Stimulated activated CD8-positive, alpha-beta memory T cell treated with anti-CD3 and anti-CD28 coated beads, Interleukin-7, amount 100 ng/mL, for 48 hours (primary cell): ENCODE results near the gene PSTPIP1.

Experiments
- DNase-seq, 2 donors: peaks; one replicate each; pipeline ENCODE4 v3.0.0-alpha.2; 2020; ENCODE audit warnings: low read depth in 1 of 2; ENCODE audit errors: extremely low read depth in 1 of 2

Gene PSTPIP1

DNA sequence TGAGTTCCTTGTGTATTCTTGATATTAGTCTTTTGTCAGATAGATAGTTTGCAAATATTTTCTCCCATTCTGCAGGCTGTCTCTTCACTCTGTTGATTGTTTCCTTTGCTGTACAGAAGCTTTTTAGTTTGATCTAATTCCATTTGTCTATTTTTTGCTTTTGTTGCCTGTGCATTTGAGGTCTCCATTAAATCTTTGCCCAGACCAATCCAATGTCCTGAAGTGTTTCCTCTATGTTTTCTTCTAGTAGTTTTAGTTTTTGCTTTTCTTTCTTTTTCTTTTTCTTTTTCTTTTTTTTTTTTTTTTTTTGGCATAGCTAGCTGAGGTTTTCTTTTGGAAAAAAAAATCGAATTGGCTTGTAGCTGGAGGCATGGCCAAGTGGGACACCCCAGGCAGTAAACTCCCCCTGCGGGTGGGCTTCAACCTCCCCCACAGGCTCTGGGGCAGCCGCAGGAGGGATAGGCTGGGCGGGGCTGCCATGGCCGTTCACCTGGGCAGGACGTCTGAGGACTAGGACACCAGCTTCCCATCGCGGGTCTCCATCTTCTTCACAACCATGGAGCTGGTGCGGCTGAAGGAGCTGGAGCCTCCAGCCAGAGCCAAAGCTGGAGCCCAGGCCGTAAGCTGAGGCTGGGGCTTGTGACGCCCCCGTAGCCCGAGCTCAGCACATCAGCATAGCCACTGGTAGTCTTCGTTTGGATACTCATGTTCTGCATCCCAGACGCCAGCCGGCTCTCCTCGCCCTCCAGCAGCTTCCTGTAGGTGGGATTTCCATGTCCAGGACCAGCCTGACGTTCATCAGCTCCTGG, 16.2 kb upstream of the PSTPIP1 start:
- DNase-seq = no peak

DNA sequence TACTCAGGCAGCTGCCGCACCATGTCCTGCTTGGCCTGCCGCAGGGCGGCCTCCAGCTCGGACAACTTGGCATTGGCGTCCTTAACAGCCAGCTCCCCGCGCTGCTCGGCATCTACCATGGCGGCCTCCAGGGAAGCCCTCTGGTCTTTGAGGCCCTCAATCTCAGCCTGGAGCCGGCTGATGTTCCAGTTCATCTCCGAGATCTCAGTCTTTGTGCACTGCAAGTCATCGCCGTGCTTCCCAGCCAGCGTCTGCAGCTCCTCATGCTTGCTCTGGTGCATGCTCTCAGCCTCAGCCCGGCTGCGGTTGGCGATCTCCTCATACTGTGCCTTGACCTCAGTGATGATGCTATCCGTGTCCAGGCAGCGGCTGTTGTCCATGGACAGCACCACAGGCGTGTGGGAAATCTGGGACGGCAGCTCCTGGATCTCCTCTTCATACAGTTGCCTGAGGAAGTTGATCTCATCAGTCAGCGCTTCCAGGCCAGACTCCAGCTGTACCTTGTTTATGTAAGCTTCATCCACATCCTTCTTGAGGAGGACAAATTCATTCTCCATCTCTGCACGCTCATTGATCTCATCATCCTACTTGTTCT, 15.5 kb upstream of the PSTPIP1 start:
- DNase-seq = no peak

DNA sequence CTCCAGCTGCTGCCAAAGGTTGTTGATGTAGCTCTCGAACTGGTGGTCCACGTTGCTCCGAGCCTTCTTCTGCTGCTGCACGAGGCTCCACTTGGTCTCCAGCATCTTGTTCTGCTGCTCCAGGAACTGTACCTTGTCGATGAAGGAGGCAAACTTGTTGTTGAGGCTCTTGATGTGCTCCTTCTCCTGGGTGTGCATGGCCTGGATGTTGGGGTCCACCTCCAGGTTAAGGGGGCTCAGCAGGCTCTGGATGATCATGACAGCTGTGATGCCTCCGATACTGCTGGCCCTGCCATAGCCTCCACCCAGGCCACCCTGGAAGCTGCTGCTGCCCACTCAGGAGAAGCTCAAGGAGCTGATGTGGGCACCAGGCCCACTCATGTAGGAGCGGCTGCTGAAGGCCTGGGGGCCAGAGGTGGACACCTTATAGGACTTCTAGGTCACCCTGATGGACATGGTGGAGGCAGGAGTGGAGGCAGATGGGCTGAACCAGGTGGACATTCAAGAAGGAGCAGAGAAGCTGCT, 14.9 kb upstream of the PSTPIP1 start:
- DNase-seq = no peak

DNA sequence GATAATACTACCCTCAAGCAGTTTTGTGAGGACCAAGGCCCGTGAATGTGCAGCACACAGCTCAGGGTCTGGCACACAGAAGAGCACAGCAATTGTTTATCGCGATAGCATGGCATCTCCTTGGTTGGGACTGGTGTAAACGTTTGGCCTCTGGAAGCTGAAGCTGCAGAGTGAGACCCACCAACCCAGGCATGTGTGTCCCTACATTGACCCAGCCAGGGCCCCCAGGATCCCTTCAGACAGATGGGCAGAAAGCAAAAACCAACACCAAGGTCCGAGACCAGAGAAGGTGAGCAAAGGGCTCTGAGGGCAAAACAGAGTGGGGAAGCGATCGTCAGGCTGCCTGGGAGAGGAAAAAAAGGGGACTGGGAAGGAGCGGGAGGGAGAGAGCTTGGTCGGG, 12.6 kb upstream of the PSTPIP1 start:
- no peak for DNase-seq

DNA sequence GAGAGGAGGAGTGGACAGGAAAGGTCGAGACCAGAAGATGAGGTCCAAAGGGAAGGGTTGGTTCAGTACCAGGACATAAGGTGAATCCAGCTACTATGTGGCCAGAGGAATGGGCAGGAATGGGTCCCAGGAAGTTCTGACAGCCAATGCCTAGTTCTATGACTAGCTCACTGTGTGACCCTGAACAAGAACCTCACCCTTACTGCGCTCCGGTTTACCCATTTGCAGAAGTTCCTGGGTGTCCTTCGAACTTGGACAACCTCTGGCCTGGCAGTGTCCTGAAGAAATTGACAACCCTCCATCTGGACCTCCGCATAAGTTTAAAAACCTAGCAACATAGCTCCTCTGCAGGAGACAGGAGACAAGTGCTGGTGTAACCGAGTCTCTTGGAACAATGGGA, 12.2 kb upstream of the PSTPIP1 start:
- DNase-seq = no peak

DNA sequence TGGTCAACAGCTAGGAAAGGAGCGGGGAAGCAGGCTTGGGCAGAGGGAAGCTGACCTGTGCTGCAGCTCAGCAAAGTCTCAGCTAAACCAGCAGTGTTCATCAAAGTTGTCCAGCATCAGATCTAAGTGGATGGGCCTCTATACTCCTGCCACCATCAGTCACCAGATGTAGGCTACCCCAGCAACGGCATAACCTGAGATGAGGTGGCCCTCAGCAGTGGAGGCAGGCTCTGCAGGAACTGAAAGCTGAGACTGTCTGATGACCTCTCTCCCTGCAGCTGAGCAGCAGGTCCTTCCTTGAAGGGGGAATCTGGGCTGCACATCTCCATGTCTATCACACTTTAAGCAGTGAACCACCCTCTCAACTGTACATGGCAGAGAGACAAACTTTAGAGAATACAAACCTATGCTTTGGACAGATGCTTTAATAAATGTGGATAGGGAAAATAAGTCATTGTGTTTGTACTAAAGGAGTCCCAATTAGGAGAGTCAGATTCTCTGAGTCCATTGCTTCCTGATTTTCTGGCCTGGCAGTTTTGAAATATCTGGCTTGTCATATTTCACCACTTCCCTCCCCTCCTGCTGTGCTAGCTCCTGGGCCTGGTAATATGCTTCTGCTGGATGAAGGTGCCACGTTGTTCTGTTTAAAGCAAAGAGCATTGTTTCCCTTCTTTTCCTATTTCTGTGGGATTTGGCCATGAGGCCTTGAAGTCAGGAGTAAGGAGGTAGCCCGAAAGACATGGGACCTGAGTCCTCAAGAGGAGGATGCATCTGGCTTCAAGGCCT, 11.1 kb upstream of the PSTPIP1 start:
- DNase-seq = no peak

DNA sequence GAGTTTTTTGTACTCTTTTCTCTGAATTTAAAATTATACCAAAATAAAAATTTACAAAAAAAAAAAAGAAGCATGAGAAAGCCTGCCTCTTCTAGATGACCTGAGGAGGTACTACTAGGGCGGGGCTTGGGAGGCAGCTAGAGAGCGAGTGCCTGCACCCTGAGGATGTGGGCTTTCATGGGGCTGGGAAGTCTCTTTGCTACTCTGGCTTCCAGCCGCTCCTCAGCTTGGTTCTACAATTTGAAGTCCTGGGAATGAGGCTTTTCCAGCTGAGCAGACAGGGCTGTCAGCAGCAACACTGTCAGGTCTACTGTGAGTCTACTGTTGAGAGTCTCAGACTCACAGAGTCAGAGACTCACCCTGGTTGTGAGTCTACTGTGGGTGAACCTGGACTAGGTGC, 8.2 kb upstream of the PSTPIP1 start:
- DNase-seq = no peak

DNA sequence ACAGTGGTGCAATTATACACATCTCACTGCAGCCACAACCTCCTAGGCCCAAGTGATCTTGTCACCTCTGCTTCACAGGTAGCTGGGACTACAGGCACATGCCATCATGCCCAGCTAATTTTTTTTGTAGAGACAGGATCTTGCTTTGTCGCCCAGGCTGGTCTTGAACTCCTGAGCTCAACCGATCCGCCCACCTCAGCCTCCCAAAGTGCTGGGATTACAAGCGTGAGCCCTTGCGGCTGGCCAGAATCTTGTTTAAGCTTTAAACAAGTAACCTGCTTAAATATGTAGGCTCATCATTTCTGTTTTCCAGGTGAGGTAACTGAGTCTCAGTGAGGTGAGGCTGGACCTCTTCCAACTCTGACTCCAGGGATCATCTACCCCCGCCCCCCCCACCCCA, 7.7 kb upstream of the PSTPIP1 start:
- no peak for DNase-seq

DNA sequence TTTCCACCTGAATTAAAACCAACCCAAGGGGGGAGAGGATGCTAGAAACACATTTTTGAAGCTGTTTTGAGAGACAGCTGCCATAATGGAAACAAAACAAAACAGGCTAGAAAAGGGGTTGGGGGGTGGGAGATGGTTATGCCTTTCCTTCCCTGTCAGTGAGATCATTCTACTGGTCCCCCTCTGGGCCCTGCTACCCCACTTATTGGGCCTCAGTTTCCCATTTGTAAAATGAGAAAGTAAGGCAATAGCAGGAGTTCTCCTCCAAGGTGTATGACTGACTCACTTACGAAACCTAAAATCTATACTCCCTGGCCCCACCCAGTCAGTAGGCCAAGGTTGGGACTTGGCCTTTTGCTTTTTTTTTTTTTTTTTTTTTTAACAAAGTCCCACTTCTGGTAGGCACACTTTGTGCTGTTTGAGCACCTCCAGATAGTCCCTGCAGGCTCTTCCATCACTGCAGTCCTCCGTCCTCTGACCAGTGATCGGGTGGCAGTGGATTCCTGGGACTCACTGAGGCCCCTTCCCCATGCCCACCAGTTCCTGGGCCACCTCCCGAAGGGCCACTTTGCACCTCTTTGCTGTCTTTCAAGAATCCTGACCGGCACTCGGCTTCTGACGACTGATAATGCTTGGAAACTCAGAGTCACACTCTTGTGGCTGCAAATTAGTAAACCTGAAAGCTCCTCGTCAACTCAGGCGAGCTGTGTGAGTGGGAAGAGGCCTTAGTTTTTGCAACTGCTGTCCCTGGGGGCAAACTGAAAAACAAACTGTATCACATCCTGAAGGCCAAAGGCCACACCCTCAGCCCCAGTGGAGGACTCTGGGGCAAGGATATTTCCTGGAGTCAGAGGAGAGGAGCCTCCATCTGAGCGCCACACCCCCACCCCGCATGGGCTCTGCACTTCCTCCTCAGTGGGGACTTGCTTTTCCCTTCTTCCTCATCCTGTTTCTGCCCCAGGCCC, 6.7 kb upstream of the PSTPIP1 start:
- DNase-seq = peak in 1 of 2 donors; percentile 85

DNA sequence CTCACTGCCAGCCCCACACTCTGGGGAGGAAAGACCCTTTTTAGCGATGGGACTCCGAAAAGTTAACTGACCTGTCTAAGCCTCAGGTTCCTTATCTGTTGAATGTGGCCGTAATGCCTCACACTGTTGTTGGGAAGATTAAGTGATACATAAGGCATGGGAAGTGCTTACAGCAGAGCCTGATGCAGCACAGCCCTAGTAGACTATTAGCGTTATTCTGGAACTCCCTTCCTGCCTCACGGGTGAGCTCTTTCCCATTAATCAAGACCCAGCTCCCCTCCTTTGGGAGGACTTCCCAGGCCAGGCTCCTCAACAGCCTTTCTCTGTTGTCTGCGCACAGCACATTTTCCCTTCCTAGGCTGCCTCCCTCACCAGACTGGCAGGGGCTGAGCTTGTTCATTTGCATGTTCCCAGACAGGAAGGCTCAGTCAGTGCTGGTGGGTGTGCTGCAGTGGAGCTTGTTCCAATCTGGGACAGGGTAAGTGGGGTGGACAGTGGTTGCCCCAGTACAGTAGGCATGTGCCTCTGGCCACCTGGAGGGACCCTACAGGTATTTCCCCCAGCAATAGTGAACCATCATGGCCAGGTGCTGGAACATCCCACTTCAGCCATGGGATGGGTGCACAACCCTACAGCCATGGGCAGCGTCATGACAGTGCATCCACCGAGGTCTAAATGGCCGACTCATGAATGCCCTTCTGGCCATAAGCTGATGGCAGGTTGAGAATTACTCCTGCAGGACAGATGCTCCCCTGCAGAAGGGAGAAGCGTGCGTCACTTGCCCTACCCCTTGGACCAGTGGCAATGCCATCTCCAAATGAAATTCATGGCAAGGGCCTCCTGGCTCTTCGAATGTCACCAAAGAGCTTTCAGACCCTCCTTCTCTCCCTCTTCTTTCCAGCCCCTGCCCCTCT, 5.8 kb upstream of the PSTPIP1 start:
- no peak for DNase-seq

DNA sequence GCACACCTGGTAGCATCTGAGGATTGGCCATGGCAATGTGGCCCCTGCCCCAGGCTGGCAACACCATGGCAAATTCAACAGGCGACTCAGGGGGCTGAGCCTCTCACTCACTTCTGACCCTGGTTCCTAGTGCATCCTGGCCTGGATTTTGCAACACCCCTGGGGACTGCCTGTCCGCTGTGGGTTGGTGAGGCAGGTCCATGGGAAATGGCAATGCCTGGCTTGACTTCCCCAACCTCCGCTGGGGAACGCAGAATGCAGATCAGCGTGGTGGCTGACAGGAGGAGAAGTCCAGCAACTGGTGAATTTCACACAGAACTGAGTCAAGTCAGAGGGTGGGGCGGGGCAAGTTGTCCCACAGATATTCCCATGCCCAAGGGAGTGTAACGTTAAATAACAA, 3.9 kb upstream of the PSTPIP1 start:
- DNase-seq = no peak

DNA sequence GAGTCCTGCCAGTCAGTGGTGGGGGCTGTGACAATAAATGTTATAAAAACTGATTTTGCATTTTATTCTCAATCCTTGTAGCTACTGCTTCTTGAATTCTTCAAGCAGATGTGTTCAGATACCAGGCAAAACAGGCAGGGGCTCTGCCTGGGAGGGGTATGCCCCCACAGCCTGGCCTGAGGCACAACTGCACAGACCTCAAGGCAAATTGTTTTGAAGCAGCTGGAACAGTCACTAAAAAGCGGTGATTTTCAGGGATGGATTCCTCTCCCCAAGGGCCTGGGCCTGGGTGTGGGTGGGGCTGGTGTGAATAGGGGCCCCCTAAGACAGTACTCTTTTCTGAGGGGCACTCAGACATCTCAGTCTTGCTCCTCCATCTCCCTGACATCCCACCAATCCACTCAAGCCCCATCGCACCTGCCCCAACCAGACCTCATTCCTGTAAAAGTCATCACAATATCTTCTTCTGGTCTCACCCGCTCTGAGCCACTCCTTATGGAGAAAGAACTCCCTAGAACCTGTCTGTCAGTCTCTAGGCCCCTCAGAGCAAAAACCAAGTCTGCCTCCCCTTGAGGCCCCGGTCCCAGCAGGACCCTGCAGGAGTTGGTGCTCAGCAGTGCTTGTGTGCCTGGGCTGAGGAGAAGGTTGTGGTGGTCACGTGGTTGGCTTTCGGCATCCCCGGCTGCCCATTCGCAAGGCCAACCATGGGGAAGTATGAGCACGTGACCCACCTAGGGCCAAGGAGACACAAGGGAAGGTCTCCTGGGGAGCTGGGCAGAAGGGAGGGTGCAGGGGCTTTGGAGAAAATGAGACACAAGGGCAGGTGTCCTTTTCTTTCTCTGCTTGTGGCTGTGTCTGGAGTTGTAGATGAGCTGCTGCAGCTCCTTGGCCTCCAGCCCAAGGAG, 2.9 kb upstream of the PSTPIP1 start:
- no peak for DNase-seq

DNA sequence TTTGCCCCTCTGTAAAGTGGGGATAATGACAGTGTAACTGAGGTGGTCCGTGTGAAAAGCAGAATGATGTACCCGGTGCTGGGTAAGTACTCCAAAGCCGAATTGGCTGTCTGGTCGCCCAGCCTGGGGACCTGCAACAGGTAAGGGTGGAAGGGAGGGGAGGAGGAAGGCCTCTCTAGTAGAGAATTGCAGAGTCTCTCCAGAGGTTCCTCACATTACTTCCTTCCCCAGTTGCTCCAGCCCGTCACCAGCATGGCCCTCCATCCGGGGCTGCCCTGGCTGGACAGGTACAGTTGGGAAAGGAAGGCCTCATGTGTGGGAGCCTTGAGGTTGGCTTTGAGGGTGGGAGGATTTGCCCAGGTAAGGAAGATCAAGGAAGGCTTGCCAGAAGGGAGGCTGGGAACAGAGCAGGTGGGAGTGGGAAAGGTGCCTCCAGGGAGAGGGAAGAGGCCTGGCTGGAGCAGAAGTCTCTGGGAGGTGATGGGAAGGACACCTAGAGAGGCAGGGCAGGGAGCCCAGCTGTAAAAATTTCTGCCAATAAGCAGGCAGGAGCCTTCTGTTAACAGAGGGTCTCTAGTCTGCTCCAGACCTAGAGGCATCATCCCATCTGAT, 1.7 kb upstream of the PSTPIP1 start:
- DNase-seq = no peak

DNA sequence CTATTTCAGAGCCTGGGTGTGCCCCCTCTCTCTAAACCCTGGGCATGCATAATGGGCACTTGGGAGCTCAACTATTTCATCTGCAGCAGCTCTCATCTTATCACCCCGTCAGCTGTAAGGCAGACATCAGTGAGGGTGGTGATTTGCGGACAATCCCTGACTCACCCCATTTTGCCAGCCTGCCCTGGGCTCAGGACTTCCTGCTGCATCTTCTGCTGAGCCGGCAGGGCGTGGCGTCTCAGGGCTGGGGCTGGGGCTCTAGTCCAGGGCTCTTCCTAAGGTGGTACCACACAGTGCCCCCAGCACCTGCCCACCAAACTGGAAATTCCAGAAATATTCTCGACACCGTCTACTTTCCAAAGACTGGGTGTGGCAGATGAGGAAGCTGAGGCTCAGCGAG, 925 bp upstream of the PSTPIP1 start:
- peak in 1 of 2 donors; percentile 76 for DNase-seq

DNA sequence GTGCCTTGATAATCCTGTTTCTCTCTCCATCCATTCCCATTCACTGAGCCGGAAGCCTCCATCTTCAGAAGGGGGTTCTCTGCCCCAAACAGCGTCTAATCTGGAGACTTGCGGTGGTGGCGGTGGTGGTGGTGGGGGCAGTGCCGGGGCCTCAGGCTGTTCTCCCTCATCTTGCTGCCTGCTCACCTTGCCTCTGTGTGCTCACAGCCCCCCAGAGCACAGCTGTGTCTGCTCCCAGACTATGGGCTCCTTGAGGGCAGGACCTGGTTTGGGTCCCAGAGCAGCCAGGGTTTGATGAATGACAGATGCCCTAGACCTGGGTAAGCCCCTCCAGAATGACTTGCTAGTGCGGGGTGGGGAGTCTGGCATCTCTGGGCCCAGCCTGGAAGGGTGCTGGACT, 430 bp upstream of the PSTPIP1 start:
- DNase-seq = no peak

DNA sequence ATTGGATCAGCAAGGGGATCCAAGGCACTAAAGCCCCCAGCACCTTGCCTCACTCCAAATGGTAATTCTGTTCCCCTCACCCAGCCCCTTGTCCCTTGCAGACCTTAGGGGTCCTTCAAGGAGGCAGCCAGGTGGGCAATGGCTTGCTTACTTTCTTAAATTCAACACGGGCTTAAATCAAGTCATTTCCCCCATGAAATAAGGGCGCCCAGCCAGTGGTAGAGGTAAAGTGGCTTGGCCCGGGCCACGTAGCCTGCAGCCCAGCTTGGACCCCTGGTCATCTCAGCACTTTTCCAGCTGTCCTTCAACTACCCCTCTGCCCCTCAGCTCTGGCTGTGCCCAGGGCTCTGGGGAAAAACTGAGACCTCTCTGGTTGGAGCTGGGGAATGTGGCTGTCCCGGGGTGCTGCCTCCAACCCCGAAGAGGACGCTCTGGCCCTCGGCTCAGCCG, 1.2 kb downstream of the PSTPIP1 start:
- DNase-seq = no peak

DNA sequence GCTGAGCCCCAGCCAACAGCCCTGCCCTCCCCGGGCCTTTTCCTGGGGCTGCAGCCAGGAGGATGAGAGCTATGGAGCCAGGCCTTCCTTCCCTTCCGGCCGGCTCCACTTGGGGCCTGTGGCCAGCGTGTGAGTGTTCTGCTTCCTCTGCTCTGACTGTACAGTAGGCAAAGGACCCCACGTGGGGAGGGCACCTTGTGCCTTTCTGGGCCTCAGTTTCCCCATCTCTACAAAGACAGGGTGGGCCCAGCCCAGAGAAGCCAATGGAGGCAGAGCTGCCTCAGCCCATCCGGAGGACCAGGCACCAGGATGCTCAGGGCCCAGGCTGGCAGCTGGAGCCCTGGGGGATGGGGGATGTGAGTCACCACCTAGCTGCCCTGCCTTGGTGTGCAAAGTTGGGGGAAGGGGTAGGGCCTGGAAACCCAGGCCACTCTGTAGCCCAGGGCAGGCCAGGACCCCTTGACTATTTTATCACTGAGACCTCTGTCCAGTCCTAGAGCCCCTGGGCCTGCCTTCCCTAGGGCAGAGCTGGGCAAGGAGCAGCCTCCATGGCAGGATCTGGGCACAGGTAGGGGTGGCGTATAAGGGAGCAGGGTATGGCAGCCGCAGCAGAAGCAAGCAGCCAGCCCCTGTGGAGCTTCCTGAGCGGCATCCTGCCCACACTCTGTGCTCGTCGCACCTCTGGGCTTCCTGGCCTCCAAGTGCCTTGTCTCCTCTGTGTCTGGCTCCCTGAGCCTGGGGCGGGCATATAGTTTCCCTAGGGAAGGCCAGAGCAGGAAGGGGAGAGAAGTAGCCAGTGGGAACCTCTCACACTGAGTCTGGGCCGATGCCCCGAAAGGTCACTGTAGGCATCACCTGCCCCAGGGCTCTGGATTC, 1.8 kb downstream of the PSTPIP1 start:
- peak in 1 of 2 donors; percentile 62 for DNase-seq
